ENCODE data around the gene PROSER3. TPM values are rescaled to one million over a fixed set of nuclear protein-coding genes. Genes with fewer than 3 reads are reported as not detected.

PROSER3 gene
- total and polyA plus RNA-seq, 2 experiments from 2014 or later: 16.3 to 28.9 TPM

DNA sequence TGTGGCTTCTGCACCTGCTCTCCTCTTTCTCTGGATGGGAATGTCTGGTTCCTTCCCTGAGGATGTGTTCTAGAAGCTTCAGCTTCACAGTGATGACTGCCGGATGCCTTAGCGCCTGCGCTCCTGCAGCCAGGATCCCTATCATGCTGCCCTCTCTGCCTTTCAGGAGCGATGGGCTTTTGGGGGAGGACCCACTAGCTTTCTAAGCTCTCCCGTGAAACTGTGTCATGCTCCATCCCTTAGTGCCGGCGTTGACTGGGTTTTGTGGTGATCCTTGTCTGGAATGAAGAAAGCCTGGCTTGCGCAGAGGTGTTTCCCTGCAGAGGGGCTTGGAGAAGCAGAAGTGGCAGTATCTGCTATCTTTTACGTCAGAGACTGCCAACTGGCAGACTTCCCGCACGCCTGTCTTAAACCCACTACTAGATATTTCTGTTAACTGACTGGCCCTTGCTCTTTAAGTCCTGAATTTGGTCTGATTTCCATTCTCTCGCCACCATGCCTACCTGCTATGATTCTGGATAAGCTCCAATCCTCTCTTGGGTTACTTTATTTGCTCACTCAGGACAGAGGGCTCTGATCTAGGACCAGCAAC lies 44.0 kb upstream of the PROSER3 start:
- no peaks in the 10 kb centered on the region for H3K27me3 ChIP-seq
- H3K4me1 ChIP-seq (ENCODE audit: low read depth): peaks cover 6% of the 10 kb centered on the region
- H3K9me3 ChIP-seq (ENCODE audit: low read depth): no peaks in the 10 kb centered on the region
- no peaks in the 10 kb centered on the region for H3K36me3 ChIP-seq
- no peak overlapping the region for H3K27ac ChIP-seq
- no peak for DNase-seq (ENCODE audit: low read depth in 1 of 2, low spot score in 1 of 2)
- H3K4me3 ChIP-seq: no peak overlapping the region
- TF ChIP-seq, protein P1, sequence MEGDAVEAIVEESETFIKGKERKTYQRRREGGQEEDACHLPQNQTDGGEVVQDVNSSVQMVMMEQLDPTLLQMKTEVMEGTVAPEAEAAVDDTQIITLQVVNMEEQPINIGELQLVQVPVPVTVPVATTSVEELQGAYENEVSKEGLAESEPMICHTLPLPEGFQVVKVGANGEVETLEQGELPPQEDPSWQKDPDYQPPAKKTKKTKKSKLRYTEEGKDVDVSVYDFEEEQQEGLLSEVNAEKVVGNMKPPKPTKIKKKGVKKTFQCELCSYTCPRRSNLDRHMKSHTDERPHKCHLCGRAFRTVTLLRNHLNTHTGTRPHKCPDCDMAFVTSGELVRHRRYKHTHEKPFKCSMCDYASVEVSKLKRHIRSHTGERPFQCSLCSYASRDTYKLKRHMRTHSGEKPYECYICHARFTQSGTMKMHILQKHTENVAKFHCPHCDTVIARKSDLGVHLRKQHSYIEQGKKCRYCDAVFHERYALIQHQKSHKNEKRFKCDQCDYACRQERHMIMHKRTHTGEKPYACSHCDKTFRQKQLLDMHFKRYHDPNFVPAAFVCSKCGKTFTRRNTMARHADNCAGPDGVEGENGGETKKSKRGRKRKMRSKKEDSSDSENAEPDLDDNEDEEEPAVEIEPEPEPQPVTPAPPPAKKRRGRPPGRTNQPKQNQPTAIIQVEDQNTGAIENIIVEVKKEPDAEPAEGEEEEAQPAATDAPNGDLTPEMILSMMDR (IDR thresholded peaks at IDR 0.05; ENCODE audit: low read depth, low read length): no peak

DNA sequence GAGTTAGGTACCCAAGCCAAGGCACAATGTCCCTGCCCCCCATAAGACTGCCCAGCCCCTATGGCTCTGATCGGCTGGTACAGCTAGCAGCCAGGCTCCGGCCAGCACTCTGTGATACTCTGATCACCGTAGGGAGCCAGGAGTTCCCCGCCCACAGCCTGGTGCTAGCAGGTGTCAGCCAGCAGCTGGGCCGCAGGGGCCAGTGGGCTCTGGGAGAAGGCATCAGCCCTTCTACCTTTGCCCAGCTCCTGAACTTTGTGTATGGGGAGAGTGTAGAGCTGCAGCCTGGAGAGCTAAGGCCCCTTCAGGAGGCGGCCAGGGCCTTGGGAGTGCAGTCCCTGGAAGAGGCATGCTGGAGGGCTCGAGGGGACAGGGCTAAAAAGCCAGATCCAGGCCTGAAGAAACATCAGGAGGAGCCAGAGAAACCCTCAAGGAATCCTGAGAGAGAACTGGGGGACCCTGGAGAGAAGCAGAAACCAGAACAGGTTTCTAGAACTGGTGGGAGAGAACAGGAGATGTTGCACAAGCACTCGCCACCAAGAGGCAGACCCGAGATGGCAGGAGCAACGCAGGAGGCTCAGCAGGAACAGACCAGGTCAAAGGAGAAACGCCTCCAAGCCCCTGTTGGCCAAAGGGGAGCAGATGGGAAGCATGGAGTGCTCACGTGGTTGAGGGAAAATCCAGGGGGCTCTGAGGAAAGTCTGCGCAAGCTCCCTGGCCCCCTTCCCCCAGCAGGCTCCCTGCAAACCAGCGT lies 43.2 kb upstream of the PROSER3 start:
- Histone ChIP-seq H3K4me1 (ENCODE audit: low read depth) (peaks cover 6% of the 10 kb centered on the region), H3K9me3 (ENCODE audit: low read depth) (no peaks in the 10 kb centered on the region), H3K36me3 (no peaks in the 10 kb centered on the region), H3K27ac (no peak overlapping the region), H3K27me3 (no peaks in the 10 kb centered on the region), H3K4me3 (no peak overlapping the region)
- DNase-seq (ENCODE audit: low read depth in 1 of 2, low spot score in 1 of 2): no peak
- TF ChIP-seq, protein P1 (IDR thresholded peaks at IDR 0.05; ENCODE audit: low read depth, low read length): no peak

DNA sequence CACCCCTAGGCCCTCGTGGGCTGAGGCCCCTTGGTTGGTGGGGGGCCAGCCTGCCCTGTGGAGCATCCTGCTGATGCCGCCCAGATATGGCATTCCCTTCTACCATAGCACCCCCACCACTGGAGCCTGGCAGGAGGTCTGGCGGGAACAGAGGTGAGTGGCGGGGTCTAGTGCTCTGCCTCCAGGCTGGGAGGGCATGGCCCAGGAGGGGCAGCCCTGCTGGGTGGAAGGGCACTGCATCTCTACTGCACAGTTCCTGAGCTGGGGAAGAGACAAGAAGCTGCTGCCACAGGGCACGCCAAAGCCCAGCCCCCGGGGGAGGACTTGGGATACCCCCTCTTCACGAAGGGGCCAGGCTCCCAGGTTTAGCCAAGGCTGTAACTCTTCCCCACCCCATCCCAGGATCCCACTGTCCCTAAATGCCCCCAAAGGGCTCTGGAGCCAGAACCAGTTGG lies 42.6 kb upstream of the PROSER3 start:
- no peak overlapping the region for H3K27ac ChIP-seq
- no peaks in the 10 kb centered on the region for H3K27me3 ChIP-seq
- no peak for DNase-seq (ENCODE audit: low read depth in 1 of 2, low spot score in 1 of 2)
- no peak overlapping the region for H3K4me3 ChIP-seq
- peaks cover 6% of the 10 kb centered on the region for H3K4me1 ChIP-seq (ENCODE audit: low read depth)
- H3K9me3 ChIP-seq (ENCODE audit: low read depth): no peaks in the 10 kb centered on the region
- TF ChIP-seq, protein P1 (IDR thresholded peaks at IDR 0.05; ENCODE audit: low read depth, low read length): no peak
- H3K36me3 ChIP-seq: no peaks in the 10 kb centered on the region

DNA sequence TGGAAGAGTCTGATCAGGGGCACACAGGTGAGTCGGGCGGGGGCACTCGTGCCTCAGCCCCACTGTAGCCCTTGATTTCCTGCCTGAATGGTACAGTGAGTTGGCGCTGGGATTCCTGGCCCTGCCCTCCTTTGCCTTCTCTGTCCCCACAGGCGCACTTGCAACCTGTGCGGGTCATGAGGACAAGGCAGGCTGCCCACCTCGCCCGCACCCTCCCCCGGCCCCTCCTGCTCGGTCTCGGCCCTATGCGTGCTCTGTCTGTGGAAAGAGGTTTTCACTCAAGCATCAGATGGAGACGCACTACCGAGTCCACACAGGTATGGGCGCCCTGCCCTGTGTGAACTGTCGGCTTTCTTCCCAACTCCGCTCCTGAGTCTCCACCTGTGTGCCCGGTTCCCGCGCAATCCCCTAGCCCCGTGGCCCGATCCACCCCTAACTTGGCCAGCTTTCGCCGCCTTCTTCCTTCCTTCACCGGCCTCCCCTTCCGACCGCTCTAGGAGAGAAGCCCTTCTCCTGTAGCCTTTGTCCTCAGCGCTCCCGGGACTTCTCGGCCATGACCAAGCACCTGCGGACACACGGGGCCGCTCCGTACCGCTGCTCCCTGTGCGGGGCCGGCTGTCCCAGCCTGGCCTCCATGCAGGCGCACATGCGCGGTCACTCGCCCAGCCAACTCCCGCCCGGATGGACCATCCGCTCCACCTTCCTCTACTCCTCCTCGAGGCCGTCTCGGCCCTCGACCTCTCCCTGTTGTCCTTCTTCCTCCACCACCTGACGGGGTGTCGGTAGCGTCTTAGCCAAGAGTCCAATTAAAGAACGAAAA lies 41.8 kb upstream of the PROSER3 start:
- DNase-seq (ENCODE audit: low read depth in 1 of 2, low spot score in 1 of 2): peak in 1 of 2 donors; percentile 72
- H3K4me1 ChIP-seq (ENCODE audit: low read depth): peaks cover 6% of the 10 kb centered on the region
- no peaks in the 10 kb centered on the region for H3K9me3 ChIP-seq (ENCODE audit: low read depth)
- H3K36me3 ChIP-seq: no peaks in the 10 kb centered on the region
- peak overlapping the region; percentile 87 for H3K27ac ChIP-seq
- peak overlapping the region; percentile 70 for H3K4me3 ChIP-seq
- no peaks in the 10 kb centered on the region for H3K27me3 ChIP-seq
- TF ChIP-seq, protein P1 (IDR thresholded peaks at IDR 0.05; ENCODE audit: low read depth, low read length): no peak

DNA sequence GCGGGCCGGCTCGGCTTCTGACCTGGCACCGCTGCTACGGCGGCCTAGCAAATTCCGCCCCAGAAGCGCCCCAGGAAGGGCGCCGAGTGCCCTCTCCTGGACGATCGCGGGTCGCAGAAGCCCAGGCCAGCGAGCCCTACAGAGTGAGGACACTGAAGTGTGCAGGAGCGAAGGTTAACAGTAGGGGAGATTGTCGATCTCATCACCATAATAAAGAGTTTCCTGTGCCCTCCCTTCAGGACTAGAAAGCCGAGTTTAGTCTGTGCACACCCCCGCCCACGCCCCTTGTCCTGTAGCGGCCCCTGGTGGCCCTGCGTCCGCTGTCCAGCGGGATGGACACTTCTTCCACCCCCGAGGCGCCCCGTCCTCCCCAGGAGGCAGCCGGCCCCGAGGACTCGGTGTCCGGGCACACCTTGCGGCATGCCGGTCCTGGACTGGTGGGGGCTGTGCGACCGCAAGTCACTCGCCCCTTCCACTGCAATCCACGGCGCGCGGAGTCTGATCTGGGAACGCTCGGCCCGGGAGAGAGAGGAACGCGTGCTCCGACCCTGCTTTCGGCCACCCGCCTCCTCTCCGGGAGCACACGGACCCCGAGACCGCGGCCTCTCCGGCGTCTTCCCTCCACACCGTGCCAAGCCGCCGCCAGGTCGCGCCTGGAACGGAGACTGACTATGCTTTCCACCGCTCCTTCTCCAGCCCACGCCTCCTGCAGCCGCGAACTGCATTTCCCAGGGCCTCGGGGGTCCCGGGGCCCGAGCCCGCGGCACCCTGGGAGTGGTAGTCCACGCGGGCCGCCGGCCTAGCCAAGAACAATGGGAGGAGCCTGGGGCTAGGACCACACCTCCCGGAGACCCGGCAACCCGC lies 40.9 kb upstream of the PROSER3 start:
- TF ChIP-seq, protein P1 (IDR thresholded peaks at IDR 0.05; ENCODE audit: low read depth, low read length): peak; percentile 87
- Histone ChIP-seq H3K27me3 (no peaks in the 10 kb centered on the region), H3K4me1 (ENCODE audit: low read depth) (peaks cover 6% of the 10 kb centered on the region), H3K9me3 (ENCODE audit: low read depth) (no peaks in the 10 kb centered on the region), H3K36me3 (peaks cover 4% of the 10 kb centered on the region), H3K4me3 (peak overlapping the region; percentile 70), H3K27ac (peak overlapping the region; percentile 87)
- peak; percentile 84 to 91 for DNase-seq (ENCODE audit: low read depth in 1 of 2, low spot score in 1 of 2)
